Trophoblast cell (in vitro differentiated cells and primary cell): ENCODE data around the gene ZNF30.

ENCODE experiments used
- DNase-seq, 2 donors: peaks; one replicate each; pipeline ENCODE4 v3.0.0-alpha.2; 2016
- H2AFZ ChIP-seq: 2 replicates; pipeline ENCODE4 v1.6.1; 2013; ENCODE audit warnings: low read length, moderate library complexity, mild to moderate bottlenecking; ENCODE audit not compliant: insufficient read depth, poor library complexity
- H2AK5ac ChIP-seq: 2 replicates; pipeline ENCODE4 v1.6.1; 2013; ENCODE audit warnings: mild to moderate bottlenecking, low read length
- H2BK120ac ChIP-seq: 2 replicates; pipeline ENCODE4 v1.6.1; 2013; ENCODE audit warnings: low read length, mild to moderate bottlenecking, moderate library complexity; ENCODE audit not compliant: insufficient read depth, poor library complexity
- H2BK12ac ChIP-seq: 2 replicates; pipeline ENCODE4 v1.6.1; 2013; ENCODE audit warnings: mild to moderate bottlenecking, low read length, moderate library complexity
- H2BK5ac ChIP-seq: 2 replicates; pipeline ENCODE4 v1.6.1; 2013; ENCODE audit warnings: low read length, low read depth, moderate library complexity, mild to moderate bottlenecking; ENCODE audit not compliant: poor library complexity
- H3K14ac ChIP-seq: 2 replicates; pipeline ENCODE4 v1.6.1; 2013; ENCODE audit warnings: mild to moderate bottlenecking, low read length
- H3K18ac ChIP-seq: 2 replicates; pipeline ENCODE4 v1.6.1; 2013; ENCODE audit warnings: mild to moderate bottlenecking, low read length
- H3K23ac ChIP-seq: 2 replicates; pipeline ENCODE4 v1.6.1; 2013; ENCODE audit warnings: low read length
- H3K27ac ChIP-seq: 2 replicates; pipeline ENCODE4 v1.5.1; 2013; ENCODE audit warnings: low read depth, mild to moderate bottlenecking, inconsistent platforms, low read length, moderate library complexity
- H3K27me3 ChIP-seq: 2 replicates; pipeline ENCODE4 v1.6.1; 2013; ENCODE audit warnings: inconsistent platforms, mild to moderate bottlenecking, low read length, moderate library complexity; ENCODE audit not compliant: insufficient read depth
- H3K36me3 ChIP-seq, 2 experiments: 1 replicate in 1 of 2; 2 replicates in 1 of 2; pipeline ENCODE4 v1.6.1; 2013; ENCODE audit warnings: low read length in 2 of 2, mild to moderate bottlenecking in 2 of 2, moderate library complexity in 1 of 2; ENCODE audit not compliant: insufficient read depth in 2 of 2, control insufficient read depth in 1 of 2
- H3K4ac ChIP-seq: 2 replicates; pipeline ENCODE4 v1.6.1; 2013; ENCODE audit warnings: low read depth, mild to moderate bottlenecking, low read length, moderate library complexity
- H3K4me1 ChIP-seq, 2 experiments: 1 replicate in 1 of 2; 2 replicates in 1 of 2; pipeline ENCODE4 v1.6.1; 2013; ENCODE audit warnings: low read length in 2 of 2, mild to moderate bottlenecking in 2 of 2, moderate library complexity in 1 of 2; ENCODE audit not compliant: insufficient read depth in 2 of 2, control insufficient read depth in 1 of 2
- H3K4me2 ChIP-seq: 2 replicates; pipeline ENCODE4 v1.6.1; 2013; ENCODE audit warnings: inconsistent platforms, mild to moderate bottlenecking, low read length, moderate library complexity
- H3K4me3 ChIP-seq: 2 replicates; pipeline ENCODE4 v1.5.1; 2013; ENCODE audit warnings: mild to moderate bottlenecking, low read depth, low read length, inconsistent platforms
- H3K79me1 ChIP-seq: one replicate; pipeline ENCODE4 v1.6.1; 2013; ENCODE audit warnings: low read length
- H3K79me2 ChIP-seq: 2 replicates; pipeline ENCODE4 v1.6.1; 2013; ENCODE audit warnings: low read length, mild to moderate bottlenecking; ENCODE audit not compliant: control insufficient read depth, insufficient read depth, poor library complexity
- H3K9ac ChIP-seq: 2 replicates; pipeline ENCODE4 v1.6.1; 2013; ENCODE audit warnings: mild to moderate bottlenecking, low read length
- H3K9me3 ChIP-seq: 2 replicates; pipeline ENCODE4 v1.6.1; 2013; ENCODE audit warnings: low read depth, mild to moderate bottlenecking, control low read depth, inconsistent platforms, low read length; ENCODE audit not compliant: insufficient read depth
- H4K12ac ChIP-seq: 2 replicates; pipeline ENCODE4 v1.6.1; 2013; ENCODE audit warnings: low read depth, mild to moderate bottlenecking, low read length, moderate library complexity
- H4K8ac ChIP-seq: 2 replicates; pipeline ENCODE4 v1.6.1; 2013; ENCODE audit warnings: low read depth, mild to moderate bottlenecking, low read length, moderate library complexity
- H4K91ac ChIP-seq: one replicate; pipeline ENCODE4 v1.6.1; 2013; ENCODE audit warnings: low read depth, mild to moderate bottlenecking, low read length, moderate library complexity
- WGBS: extraction: QIAGEN DNeasy Blood & Tissue Kit; methylation state at CpG from one replicate; pipeline ENCODE4 v1.1.7; 2013; ENCODE audit warnings: missing lambda C conversion rate; ENCODE audit not compliant: insufficient read length, insufficient coverage; ENCODE audit errors: extremely low coverage; 5-methylcytosine and 5-hydroxymethylcytosine counted together

ZNF30 gene

GRCh38 chr19:34926361-34926684 lies 380 bp upstream of the ZNF30 start:
- H2BK5ac ChIP-seq, result no peak overlapping the region
- H3K79me2 ChIP-seq, result peaks cover 3% of the 10 kb centered on the region
- no peaks in the 10 kb centered on the region for H3K36me3 ChIP-seq
- no peak overlapping the region for H3K4me2 ChIP-seq
- DNase-seq, result no peak
- no peak overlapping the region for H3K23ac ChIP-seq
- no peak overlapping the region for H2BK120ac ChIP-seq
- peaks cover 4% of the 10 kb centered on the region for H3K79me1 ChIP-seq
- no peak overlapping the region for H3K27ac ChIP-seq
- no peak overlapping the region for H4K12ac ChIP-seq
- peak overlapping the region; percentile 96 for H4K8ac ChIP-seq
- no peak overlapping the region for H3K14ac ChIP-seq
- H3K27me3 ChIP-seq, result no peaks in the 10 kb centered on the region
- H3K4me3 ChIP-seq, result no peak overlapping the region
- no peak overlapping the region for H3K18ac ChIP-seq
- no peak overlapping the region for H3K9ac ChIP-seq
- WGBS, result no CpG with 5 or more reads among the region's 3 CpGs
- H2BK12ac ChIP-seq, result no peak overlapping the region
- no peak overlapping the region for H2AK5ac ChIP-seq
- no peak overlapping the region for H2AFZ ChIP-seq
- no peaks in the 10 kb centered on the region for H3K4me1 ChIP-seq
- peaks cover 7% of the 10 kb centered on the region for H3K9me3 ChIP-seq
- no peak overlapping the region for H4K91ac ChIP-seq
- H3K4ac ChIP-seq, result no peak overlapping the region

DNA sequence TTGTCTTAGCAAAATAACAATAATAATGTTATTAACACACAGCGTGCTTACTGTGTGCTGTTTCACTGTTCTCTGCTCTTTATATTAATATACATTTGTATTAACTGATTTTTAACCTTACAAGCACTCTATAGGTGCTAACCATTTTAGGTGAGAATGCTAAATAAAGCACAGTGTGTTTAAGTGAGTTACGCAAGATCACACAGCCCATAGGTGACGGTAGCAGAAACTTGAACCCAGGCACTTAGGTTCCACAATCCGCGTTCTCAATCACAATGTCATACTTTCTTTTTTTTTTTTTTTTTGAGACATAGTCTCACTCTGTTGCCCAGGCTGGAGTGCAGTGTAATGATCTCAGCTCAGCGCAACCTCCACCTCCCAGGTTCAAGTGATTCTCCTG lies 5.8 kb downstream of the ZNF30 start:
- Histone ChIP-seq H4K91ac (no peak overlapping the region), H3K9me3 (no peaks in the 10 kb centered on the region), H4K12ac (no peak overlapping the region), H3K14ac (no peak overlapping the region), H3K4me1 (no peaks in the 10 kb centered on the region), H3K18ac (no peak overlapping the region), H2BK12ac (no peak overlapping the region), H3K4ac (no peak overlapping the region), H3K9ac (no peak overlapping the region), H3K27ac (no peak overlapping the region), H4K8ac (no peak overlapping the region), H3K4me2 (no peak overlapping the region), H3K27me3 (no peaks in the 10 kb centered on the region), H2AK5ac (no peak overlapping the region), H2AFZ (no peak overlapping the region), H2BK5ac (no peak overlapping the region), H2BK120ac (no peak overlapping the region), H3K36me3 (peaks cover 2 to 5% of the 10 kb centered on the region in 2 experiments), H3K79me2 (no peaks in the 10 kb centered on the region), H3K79me1 (no peaks in the 10 kb centered on the region), H3K4me3 (no peak overlapping the region), H3K23ac (no peak overlapping the region)
- no CpG with 5 or more reads among the region's 6 CpGs for WGBS
- no peak for DNase-seq

- Histone ChIP-seq H3K27me3 (no peaks in the 10 kb centered on the region), H3K36me3 (peaks cover 2 to 8% of the 10 kb centered on the region in 2 experiments), H2BK12ac (no peak overlapping the region), H2BK120ac (no peak overlapping the region), H3K23ac (no peak overlapping the region), H3K27ac (no peak overlapping the region), H4K12ac (no peak overlapping the region), H3K9ac (no peak overlapping the region), H3K4ac (no peak overlapping the region), H2BK5ac (no peak overlapping the region), H3K79me2 (no peaks in the 10 kb centered on the region), H3K9me3 (no peaks in the 10 kb centered on the region), H4K8ac (no peak overlapping the region), H3K79me1 (no peaks in the 10 kb centered on the region), H3K4me2 (no peak overlapping the region), H2AFZ (no peak overlapping the region), H3K14ac (no peak overlapping the region), H3K4me1 (no peaks in the 10 kb centered on the region), H3K18ac (no peak overlapping the region), H3K4me3 (no peak overlapping the region), H4K91ac (no peak overlapping the region), H2AK5ac (no peak overlapping the region)
- DNase-seq, result no peak
- no CpG with 5 or more reads among the region's 4 CpGs for WGBS
Observed at GRCh38 chr19:34936184-34936583, 9.5 kb downstream of the ZNF30 start.

- no CpG with 5 or more reads among the region's 10 CpGs for WGBS
Observed at GRCh38 chr19:34938886-34939285, 12.2 kb downstream of the ZNF30 start.

More at GRCh38 chr19:34938886-34939285, 12.2 kb downstream of the ZNF30 start:
- Histone ChIP-seq H3K9ac (no peak overlapping the region), H2AK5ac (no peak overlapping the region), H3K4ac (no peak overlapping the region), H4K8ac (no peak overlapping the region), H3K36me3 (peaks cover 5 to 11% of the 10 kb centered on the region in 2 experiments), H3K4me2 (no peak overlapping the region), H3K9me3 (peaks cover 2% of the 10 kb centered on the region), H3K79me2 (no peaks in the 10 kb centered on the region), H3K4me3 (no peak overlapping the region), H3K79me1 (no peaks in the 10 kb centered on the region), H2BK120ac (no peak overlapping the region), H3K14ac (no peak overlapping the region), H3K18ac (no peak overlapping the region), H3K4me1 (no peaks in the 10 kb centered on the region), H3K27ac (no peak overlapping the region), H4K91ac (no peak overlapping the region), H2BK12ac (no peak overlapping the region), H4K12ac (no peak overlapping the region), H2AFZ (no peak overlapping the region), H2BK5ac (no peak overlapping the region), H3K23ac (no peak overlapping the region), H3K27me3 (no peaks in the 10 kb centered on the region)
- DNase-seq, result no peak
